ENCODE data around the gene LMF2. TPM values are rescaled to one million over a fixed set of nuclear protein-coding genes. Genes with fewer than 3 reads are reported as not detected.
"Not testable (repeated sequence)": the region's sequence is repeated elsewhere in the genome, so short reads cannot be mapped to it uniquely, and the experiment has no call there.

The LMF2 gene
- total RNA-seq, 2 experiments from 2014 or later = 49.2 to 50.7 TPM

DNA sequence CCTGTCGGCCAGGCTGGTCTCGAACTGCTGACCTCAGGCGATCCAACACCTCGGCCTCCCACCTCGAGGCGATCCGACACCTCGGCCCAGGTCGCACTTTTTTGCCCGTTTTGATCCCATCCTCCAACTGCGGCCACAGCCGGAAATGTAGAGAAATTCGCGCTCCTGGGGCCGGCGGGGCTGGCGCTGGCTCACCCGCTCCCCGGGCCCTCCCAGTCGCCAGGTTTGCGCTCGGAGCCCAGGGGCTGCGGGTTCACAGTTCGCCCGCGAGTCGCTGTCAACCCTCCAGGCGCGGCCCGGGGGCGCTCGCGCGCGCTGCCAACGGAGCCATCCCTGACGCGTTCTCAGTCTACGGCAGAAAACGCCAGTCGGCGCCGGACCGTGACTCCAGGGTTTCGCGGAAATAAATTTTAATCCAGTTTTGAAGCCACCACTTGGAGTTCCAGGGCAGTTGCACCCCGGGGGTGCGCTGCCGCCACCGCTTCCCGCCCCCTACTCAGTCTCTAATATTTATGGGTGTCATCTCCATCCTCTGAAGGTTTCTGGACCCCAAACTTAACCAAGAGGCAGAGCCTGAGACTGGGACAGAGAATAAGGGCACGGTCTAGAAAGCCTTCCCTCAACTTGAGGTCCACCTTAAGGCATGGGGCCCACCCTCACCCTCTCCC lies 36.7 kb upstream of the LMF2 start:
- H3K79me2 ChIP-seq (ENCODE audit: insufficient read depth, low read depth, low read length) = no peaks in the 10 kb centered on the region
- no peaks in the 10 kb centered on the region for H3K36me3 ChIP-seq (ENCODE audit: insufficient read depth, low read length)
- ChIA-PET CTCF (ENCODE audit: unreplicated experiment) (no interaction called here), POLR2A (no interaction called here)
- no peaks in the 10 kb centered on the region for H3K9me2 ChIP-seq (ENCODE audit: insufficient read depth, low read length)
- H3K9me3 ChIP-seq (ENCODE audit: low read length) = no peaks in the 10 kb centered on the region
- TF ChIP-seq EZH2phosphoT487 (IDR thresholded peaks at IDR 0.05; ENCODE audit: borderline replicate concordance, low read depth, low read length) (no peak), CTCF (conservative IDR thresholded peaks at IDR 0.05; ENCODE audit: low read length) (peak; percentile 80)
- H3K4me3 ChIP-seq (ENCODE audit: low read depth, low read length, poor library complexity, severe bottlenecking) = no peak overlapping the region
- DNase-seq (ENCODE audit: low spot score) = peak; percentile 66
- intact Hi-C loops (cut with micrococcal nuclease; ENCODE audit: unreplicated experiment) = loop anchor here (1.0 to 2.0 kb wide), 2 partner anchors 39 to 147 kb away; partner anchors contain the start of gene CHKB
- no peaks in the 10 kb centered on the region for H4K20me1 ChIP-seq (ENCODE audit: insufficient read depth, low read length)
- no peak overlapping the region for H3K27ac ChIP-seq (ENCODE audit: low read depth, low read length, poor library complexity, severe bottlenecking)
- peak overlapping the region; percentile 34; the same call in 1 of the 2 replicates for H2AFZ ChIP-seq (ENCODE audit: low read length)
- H3K4me2 ChIP-seq (ENCODE audit: low read length) = peak overlapping the region; percentile 51
- H3K4me1 ChIP-seq (ENCODE audit: insufficient read depth, low read length, poor library complexity, severe bottlenecking) = peaks cover 57% of the 10 kb centered on the region
- BruUV-seq (replicated peaks) = no TSS peak

DNA sequence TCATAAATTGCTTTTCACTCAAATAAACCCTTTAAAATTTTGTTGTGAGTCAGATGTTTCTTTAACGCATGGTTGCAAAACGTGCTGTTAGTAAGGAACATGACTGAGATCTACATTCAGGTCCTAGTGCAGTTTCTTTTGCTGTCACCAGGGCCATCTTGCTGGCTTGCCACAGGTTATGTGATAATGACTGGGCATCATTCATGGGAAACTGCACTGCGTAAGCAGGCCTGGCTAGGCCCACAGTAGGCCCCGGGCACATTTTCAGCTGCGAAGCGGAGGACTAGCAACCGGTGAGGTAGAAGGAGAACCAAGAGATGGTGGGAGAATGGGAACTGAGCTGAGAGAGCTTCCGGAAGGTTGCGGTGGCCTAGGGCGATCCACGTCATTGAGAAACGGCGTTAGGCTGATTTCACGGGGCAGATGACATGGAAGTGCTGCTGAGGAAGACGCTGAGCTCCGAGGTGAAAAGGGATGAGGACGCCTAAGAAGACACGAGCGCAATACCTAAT lies 35.0 kb upstream of the LMF2 start:
- intact Hi-C loops (cut with micrococcal nuclease; ENCODE audit: unreplicated experiment) = no loop called here
- DNase-seq (ENCODE audit: low spot score) = no peak
- H2AFZ ChIP-seq (ENCODE audit: low read length) = no peak overlapping the region
- no peak overlapping the region for H3K4me2 ChIP-seq (ENCODE audit: low read length)
- no TSS peak for BruUV-seq (replicated peaks)
- no peaks in the 10 kb centered on the region for H4K20me1 ChIP-seq (ENCODE audit: insufficient read depth, low read length)
- peaks cover 56% of the 10 kb centered on the region for H3K4me1 ChIP-seq (ENCODE audit: insufficient read depth, low read length, poor library complexity, severe bottlenecking)
- H3K36me3 ChIP-seq (ENCODE audit: insufficient read depth, low read length) = no peaks in the 10 kb centered on the region
- no peaks in the 10 kb centered on the region for H3K79me2 ChIP-seq (ENCODE audit: insufficient read depth, low read depth, low read length)
- ChIA-PET POLR2A (interaction anchor here (0.6 kb wide), 1 partner anchor 144 kb away, joined by 5 read pairs; no protein-coding TSS in a partner anchor), CTCF (ENCODE audit: unreplicated experiment) (no interaction called here)
- H3K9me2 ChIP-seq (ENCODE audit: insufficient read depth, low read length) = no peaks in the 10 kb centered on the region
- no peaks in the 10 kb centered on the region for H3K9me3 ChIP-seq (ENCODE audit: low read length)
- H3K27ac ChIP-seq (ENCODE audit: low read depth, low read length, poor library complexity, severe bottlenecking) = no peak overlapping the region
- no peak for TF ChIP-seq EZH2phosphoT487 (IDR thresholded peaks at IDR 0.05; ENCODE audit: borderline replicate concordance, low read depth, low read length)
- no peak for TF ChIP-seq CTCF (conservative IDR thresholded peaks at IDR 0.05; ENCODE audit: low read length)
- no peak overlapping the region for H3K4me3 ChIP-seq (ENCODE audit: low read depth, low read length, poor library complexity, severe bottlenecking)

DNA sequence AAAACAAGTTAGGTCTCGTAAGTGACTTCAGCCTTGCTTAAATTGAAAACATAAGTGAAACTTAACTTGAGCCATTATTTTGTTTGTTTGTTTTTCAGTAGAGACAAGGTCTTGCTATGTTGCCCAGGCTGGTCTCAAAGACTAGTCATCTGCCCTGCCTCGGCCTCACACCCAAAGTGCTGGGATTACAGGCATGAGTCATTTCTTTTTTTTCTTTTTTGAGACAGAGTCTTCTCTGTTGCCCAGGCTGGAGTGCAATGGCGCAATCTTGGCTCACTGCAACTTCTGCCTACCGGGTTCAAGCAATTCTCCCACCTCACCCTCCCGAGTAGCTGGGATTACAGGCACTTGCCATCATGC lies 34.1 kb upstream of the LMF2 start:
- DNase-seq (ENCODE audit: low spot score); H3K36me3 ChIP-seq (ENCODE audit: insufficient read depth, low read length); BruUV-seq (replicated peaks); H3K9me3 ChIP-seq (ENCODE audit: low read length); H3K4me3 ChIP-seq (ENCODE audit: low read depth, low read length, poor library complexity, severe bottlenecking); H4K20me1 ChIP-seq (ENCODE audit: insufficient read depth, low read length); H3K79me2 ChIP-seq (ENCODE audit: insufficient read depth, low read depth, low read length); intact Hi-C loops (cut with micrococcal nuclease; ENCODE audit: unreplicated experiment); H3K4me2 ChIP-seq (ENCODE audit: low read length); H3K27ac ChIP-seq (ENCODE audit: low read depth, low read length, poor library complexity, severe bottlenecking); H3K9me2 ChIP-seq (ENCODE audit: insufficient read depth, low read length): not testable (repeated sequence)
- peak overlapping the region; percentile 64; the same call in 1 of the 2 replicates for H2AFZ ChIP-seq (ENCODE audit: low read length)
- ChIA-PET CTCF (ENCODE audit: unreplicated experiment) (interaction anchor here (1.1 kb wide), 1 partner anchor 22 kb away, joined by 3 read pairs; no protein-coding TSS in a partner anchor), POLR2A (interaction anchor here (0.8 kb wide), 1 partner anchor 438 kb away, joined by 3 read pairs; no protein-coding TSS in a partner anchor)
- H3K4me1 ChIP-seq (ENCODE audit: insufficient read depth, low read length, poor library complexity, severe bottlenecking) = peaks cover 56% of the 10 kb centered on the region

Measured in OCI-LY7 (cell line).